Body of pancreas (tissue), 4 donors: ENCODE results near the gene TEKTIP1. TPM values are rescaled to one million over a fixed set of nuclear protein-coding genes. Genes with fewer than 3 reads are reported as not detected.

Experiments
- ATAC-seq: fragments of 150-250 bp; one replicate; pipeline ENCODE4 v1.9.1; 2016
- DNase-seq, 4 donors: peaks; one replicate each; pipeline ENCODE4 v3.0.0-alpha.2; 2019
- H3K27ac ChIP-seq, 4 donors: fragments of 200-600 bp; sonication (generic); 1 replicate in 3 of 4; 2 replicates in 1 of 4; pipeline versions ENCODE4 v1.5.1 to v1.6.1; 2016 to 2019; ENCODE audit warnings: mild to moderate bottlenecking in 1 of 4, mixed read lengths in 1 of 4, moderate library complexity in 1 of 4
- H3K27me3 ChIP-seq, 2 donors: fragments of 200-600 bp; sonication (generic); one replicate each; pipeline ENCODE4 v1.6.0; 2016; ENCODE audit warnings: mild to moderate bottlenecking in 1 of 2
- H3K36me3 ChIP-seq, 2 donors: fragments of 200-600 bp; sonication (generic); replicated peaks in 1 of 2; 2 replicates each; pipeline ENCODE4 v1.5.1; 2016; ENCODE audit warnings: low read depth in 2 of 2; ENCODE audit not compliant: insufficient read depth in 1 of 2
- H3K4me1 ChIP-seq: fragments of 200-600 bp; sonication (generic); one replicate; pipeline ENCODE4 v1.6.0; 2016
- H3K4me3 ChIP-seq, 2 donors: fragments of 200-600 bp; sonication (generic); 1 replicate in 1 of 2; 2 replicates in 1 of 2; pipeline ENCODE4 v1.5.1; 2016 to 2019
- H3K9me3 ChIP-seq, 3 donors: fragments of 200-600 bp; sonication (generic); 1 replicate in 2 of 3; 2 replicates in 1 of 3; pipeline ENCODE4 v1.5.1; 2016
- POLR2A ChIP-seq, 3 donors: fragments of 450-650 bp; IDR thresholded peaks; one replicate each; pipeline ENCODE4 v1.6.1; 2016; ENCODE audit warnings: antibody characterized with exemption in 3 of 3, mild to moderate bottlenecking in 2 of 3
- WGBS, 2 donors: methylation state at CpG; one replicate each; pipeline ENCODE4 v1.1.5; 2017; 5-methylcytosine and 5-hydroxymethylcytosine counted together
- intact Hi-C: fragments of 100-400 bp; cut with DNase I; formaldehyde crosslinking; loops from one replicate; pipeline ENCODE4 v1.15.1; 2023
- total RNA-seq, 2 donors: library from RNA; depleted of rRNA; stranded (reverse); fragments of >200 nt; gene quantifications; one replicate each; pipeline ENCODE4 v1.1.0, GENCODE V29; 2016
- TF ChIP-seq, protein P1 (sequence below), 7 experiments: fragments of 450-650 bp in 4 of 7; fragments of 200-600 bp in 3 of 7; sonication (generic) in 3 of 7; IDR thresholded peaks; one replicate each; pipeline ENCODE4 v1.5.1; 2016 to 2019; ENCODE audit warnings: antibody characterized with exemption in 7 of 7

The TEKTIP1 gene
- total RNA-seq, 2 donors from 2014 or later: 1.3 TPM; not detected in 1

- Histone ChIP-seq H3K36me3 (no peaks in the 10 kb centered on the region), H3K9me3 (no peaks in the 10 kb centered on the region), H3K27me3 (no peaks in the 10 kb centered on the region), H3K27ac (no peak overlapping the region), H3K4me3 (no peak overlapping the region), H3K4me1 (peaks cover 13% of the 10 kb centered on the region)
- no peak for DNase-seq
- 72 to 78% methylated on average over 6 to 10 of the region's 10 CpGs for WGBS, 2 donors
- TF ChIP-seq, protein P1, sequence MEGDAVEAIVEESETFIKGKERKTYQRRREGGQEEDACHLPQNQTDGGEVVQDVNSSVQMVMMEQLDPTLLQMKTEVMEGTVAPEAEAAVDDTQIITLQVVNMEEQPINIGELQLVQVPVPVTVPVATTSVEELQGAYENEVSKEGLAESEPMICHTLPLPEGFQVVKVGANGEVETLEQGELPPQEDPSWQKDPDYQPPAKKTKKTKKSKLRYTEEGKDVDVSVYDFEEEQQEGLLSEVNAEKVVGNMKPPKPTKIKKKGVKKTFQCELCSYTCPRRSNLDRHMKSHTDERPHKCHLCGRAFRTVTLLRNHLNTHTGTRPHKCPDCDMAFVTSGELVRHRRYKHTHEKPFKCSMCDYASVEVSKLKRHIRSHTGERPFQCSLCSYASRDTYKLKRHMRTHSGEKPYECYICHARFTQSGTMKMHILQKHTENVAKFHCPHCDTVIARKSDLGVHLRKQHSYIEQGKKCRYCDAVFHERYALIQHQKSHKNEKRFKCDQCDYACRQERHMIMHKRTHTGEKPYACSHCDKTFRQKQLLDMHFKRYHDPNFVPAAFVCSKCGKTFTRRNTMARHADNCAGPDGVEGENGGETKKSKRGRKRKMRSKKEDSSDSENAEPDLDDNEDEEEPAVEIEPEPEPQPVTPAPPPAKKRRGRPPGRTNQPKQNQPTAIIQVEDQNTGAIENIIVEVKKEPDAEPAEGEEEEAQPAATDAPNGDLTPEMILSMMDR (IDR thresholded peaks at IDR 0.05): no peak
- TF ChIP-seq POLR2A (IDR thresholded peaks at IDR 0.05): no peak
- no peak for ATAC-seq
- intact Hi-C loops: loop anchor here (5.0 kb wide), 1 partner anchor 37 kb away; no protein-coding TSS in a partner anchor
These were observed 6.7 kb downstream of the TEKTIP1 start for GRCh38 chr19:3545669-3546034.

DNA sequence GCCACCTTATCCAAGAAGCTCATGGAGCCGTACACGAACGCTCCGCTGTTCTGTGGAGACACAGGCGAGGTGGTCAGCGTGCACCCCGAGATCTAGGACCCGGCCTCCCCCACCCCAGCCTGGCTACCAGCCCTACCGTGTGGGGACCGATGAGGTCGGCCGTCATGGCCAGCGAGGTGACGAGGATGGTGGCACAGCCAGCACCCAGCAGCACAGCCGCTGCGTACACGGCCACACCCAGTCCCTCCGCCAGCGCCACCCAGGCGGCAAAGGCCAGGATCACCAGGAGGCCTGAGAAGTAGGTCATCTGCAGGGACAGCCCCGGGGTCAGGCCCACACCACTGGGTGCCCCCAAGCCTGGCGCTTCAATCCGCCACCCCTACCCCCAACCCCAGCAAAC, 7.1 kb downstream of the TEKTIP1 start:
- Histone ChIP-seq H3K9me3 (no peaks in the 10 kb centered on the region), H3K36me3 (no peaks in the 10 kb centered on the region), H3K27ac (no peak overlapping the region), H3K4me3 (no peak overlapping the region), H3K27me3 (no peaks in the 10 kb centered on the region), H3K4me1 (peaks cover 13% of the 10 kb centered on the region)
- DNase-seq: no peak
- intact Hi-C loops: loop anchor here (5.0 kb wide), 1 partner anchor 36 kb away; no protein-coding TSS in a partner anchor
- TF ChIP-seq POLR2A (IDR thresholded peaks at IDR 0.05): no peak
- TF ChIP-seq, protein P1 (IDR thresholded peaks at IDR 0.05): no peak
- WGBS, 2 donors: 94% methylated on average over 22 of the region's 23 CpGs; no CpG with 5 or more reads in 1 of the 2 donors
- ATAC-seq: no peak

- intact Hi-C loops: loop anchor here (5.0 kb wide), 1 partner anchor 35 kb away; no protein-coding TSS in a partner anchor
- TF ChIP-seq POLR2A (IDR thresholded peaks at IDR 0.05): no peak
- TF ChIP-seq, protein P1 (IDR thresholded peaks at IDR 0.05): peak in 3 of 7 experiments; percentile 13 to 29 (median 15)
- no peaks in the 10 kb centered on the region for H3K27me3 ChIP-seq
- peaks cover 13% of the 10 kb centered on the region for H3K4me1 ChIP-seq
- H3K9me3 ChIP-seq: no peaks in the 10 kb centered on the region
- no peak overlapping the region for H3K4me3 ChIP-seq
- 87 to 92% methylated on average over 7 to 15 of the region's 15 CpGs for WGBS, 2 donors
- DNase-seq: no peak
- no peaks in the 10 kb centered on the region for H3K36me3 ChIP-seq
- H3K27ac ChIP-seq: no peak overlapping the region
- ATAC-seq: no peak
These were observed 8.3 kb downstream of the TEKTIP1 start for GRCh38 chr19:3547301-3547731.

GRCh38 chr19:3547767-3548282, 8.9 kb downstream of the TEKTIP1 start:
- Histone ChIP-seq H3K27ac (peak overlapping the region in 3 of 4 donors; percentile 19 to 65 (median 53)), H3K27me3 (no peaks in the 10 kb centered on the region), H3K4me1 (peaks cover 15% of the 10 kb centered on the region), H3K9me3 (no peaks in the 10 kb centered on the region), H3K4me3 (no peak overlapping the region), H3K36me3 (no peaks in the 10 kb centered on the region)
- TF ChIP-seq, protein P1 (IDR thresholded peaks at IDR 0.05): no peak
- TF ChIP-seq POLR2A (IDR thresholded peaks at IDR 0.05): no peak
- ATAC-seq (no peak), DNase-seq (no peak)
- 87% methylated on average over 35 of the region's 36 CpGs; no CpG with 5 or more reads in 1 of the 2 donors for WGBS, 2 donors
- intact Hi-C loops: loop anchor here (5.0 kb wide), 1 partner anchor 34 kb away; no protein-coding TSS in a partner anchor

- 69 to 83% methylated on average over 9 to 14 of the region's 14 CpGs for WGBS, 2 donors
- H3K36me3 ChIP-seq: no peaks in the 10 kb centered on the region
- H3K27me3 ChIP-seq: no peaks in the 10 kb centered on the region
- DNase-seq (peak in 3 of 4 donors; percentile 43 to 56 (median 50)), ATAC-seq (peak; percentile 60)
- TF ChIP-seq POLR2A (IDR thresholded peaks at IDR 0.05): no peak
- TF ChIP-seq, protein P1 (IDR thresholded peaks at IDR 0.05): no peak
- intact Hi-C loops: loop anchor here (5.0 kb wide), 1 partner anchor 34 kb away; no protein-coding TSS in a partner anchor
- H3K9me3 ChIP-seq: no peaks in the 10 kb centered on the region
- peak overlapping the region in 3 of 4 donors; percentile 19 to 65 (median 53) for H3K27ac ChIP-seq
- no peak overlapping the region for H3K4me3 ChIP-seq
- H3K4me1 ChIP-seq: peaks cover 20% of the 10 kb centered on the region
These were observed 9.6 kb downstream of the TEKTIP1 start for GRCh38 chr19:3548606-3549005.
